Lower leg skin (tissue), 3 donors: ENCODE data around the gene AATK.

Source experiments
- CTCF ChIP-seq, 3 donors: fragments of 450-650 bp; IDR thresholded peaks; one replicate each; pipeline ENCODE4 v1.5.1; 2016; ENCODE audit warnings: antibody characterized with exemption in 3 of 3, mild to moderate bottlenecking in 3 of 3, moderate library complexity in 2 of 3
- POLR2A ChIP-seq, 2 donors: fragments of 450-650 bp; IDR thresholded peaks; one replicate each; pipeline ENCODE4 v1.6.1; 2016 to 2017; ENCODE audit warnings: antibody characterized with exemption in 2 of 2, mild to moderate bottlenecking in 1 of 2, moderate library complexity in 1 of 2

DNA sequence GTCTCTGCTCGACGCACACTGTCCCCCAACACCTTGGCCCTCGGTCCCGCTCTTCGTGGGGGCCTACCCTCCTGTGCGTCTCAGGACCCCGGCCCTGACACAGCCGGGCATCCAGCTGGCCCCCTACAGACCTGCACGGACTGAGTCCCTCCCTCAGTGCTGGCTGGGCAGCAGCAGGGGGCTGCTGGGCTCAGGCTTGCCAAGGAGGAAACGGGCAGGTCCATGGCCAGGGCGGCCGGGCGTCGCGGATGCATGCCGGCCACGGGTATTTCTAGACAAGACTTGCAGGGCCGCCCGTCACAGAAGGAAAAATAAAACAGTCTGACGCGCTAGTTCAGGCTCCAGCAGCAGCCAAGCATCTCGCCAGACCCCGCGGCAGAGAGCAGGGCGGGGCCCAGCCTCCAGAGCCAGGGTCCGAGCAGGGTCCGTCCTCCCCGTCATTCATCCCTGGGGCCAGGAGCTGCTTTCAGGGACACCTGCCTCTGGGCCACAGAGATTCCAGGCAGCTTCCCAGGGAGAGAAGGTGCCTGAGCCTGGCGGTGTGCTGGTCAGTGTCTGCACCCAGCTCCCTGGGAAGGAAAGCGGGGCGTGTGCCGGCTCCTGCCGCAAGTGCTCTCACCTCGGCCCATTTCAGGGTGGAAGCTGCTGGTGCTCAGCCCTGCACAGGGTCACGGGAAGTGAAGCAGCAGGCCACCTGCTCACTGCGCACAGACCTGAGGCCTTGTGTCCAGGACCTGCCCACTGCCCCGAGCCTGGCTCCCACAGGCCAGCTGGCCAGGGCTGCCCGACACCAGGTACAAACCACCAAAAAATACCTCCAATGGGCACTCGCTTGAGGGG lies 8.0 kb downstream of the AATK start:
- no peak for TF ChIP-seq CTCF (IDR thresholded peaks at IDR 0.05)
- TF ChIP-seq POLR2A (IDR thresholded peaks at IDR 0.05), result no peak
